ENCODE results near the gene JDP2.
A peak's percentile ranks its signal among the peaks of the same experiment; 100 is the strongest.
"Not testable (repeated sequence)": the region's sequence is repeated elsewhere in the genome, so short reads cannot be mapped to it uniquely, and the experiment has no call there.

JDP2 gene

GRCh38 chr14:75469606-75470237, 41.9 kb downstream of the JDP2 start:
- H4K12ac ChIP-seq (ENCODE audit: low read depth, low read length): no peak overlapping the region
- peaks cover 49 to 54% of the 10 kb centered on the region in 2 experiments for H3K36me3 ChIP-seq (ENCODE audit: control insufficient read depth in 1 of 2, insufficient read depth in 2 of 2, low read length in 2 of 2)
- no peak overlapping the region for H3K4me3 ChIP-seq (ENCODE audit: low read depth, low read length)
- no peaks in the 10 kb centered on the region for H3K27me3 ChIP-seq (ENCODE audit: insufficient read depth, low read length)
- no peak for DNase-seq
- no peak overlapping the region for H3K4me2 ChIP-seq (ENCODE audit: low read length)
- no peak overlapping the region for H2AK5ac ChIP-seq (ENCODE audit: low read length)
- H4K8ac ChIP-seq (ENCODE audit: low read depth, low read length): no peak overlapping the region
- H3K9me3 ChIP-seq (ENCODE audit: insufficient read depth, low read depth, low read length): peaks cover 3% of the 10 kb centered on the region
- no peak overlapping the region for H2BK12ac ChIP-seq (ENCODE audit: low read length)
- H3K18ac ChIP-seq (ENCODE audit: low read length): peak overlapping the region; percentile 12
- no peak overlapping the region for H2AFZ ChIP-seq (ENCODE audit: insufficient read depth, low read length, poor library complexity)
- no peak overlapping the region for H3K14ac ChIP-seq (ENCODE audit: low read length)
- H3K23ac ChIP-seq (ENCODE audit: low read length): no peak overlapping the region
- H4K91ac ChIP-seq (ENCODE audit: low read depth, low read length): no peak overlapping the region
- H3K27ac ChIP-seq (ENCODE audit: low read depth, low read length): no peak overlapping the region
- H3K4ac ChIP-seq (ENCODE audit: low read depth, low read length): no peak overlapping the region
- H2BK120ac ChIP-seq (ENCODE audit: insufficient read depth, low read length, poor library complexity): no peak overlapping the region
- no peaks in the 10 kb centered on the region for H3K79me1 ChIP-seq (ENCODE audit: low read length)
- H3K4me1 ChIP-seq (ENCODE audit: control insufficient read depth in 1 of 2, insufficient read depth in 2 of 2, low read length in 2 of 2): no peaks in the 10 kb centered on the region
- no CpG with 5 or more reads among the region's 25 CpGs for WGBS (ENCODE audit: extremely low coverage, insufficient coverage, insufficient read length)
- no peak overlapping the region for H3K9ac ChIP-seq (ENCODE audit: low read length)
- no peak overlapping the region for H2BK5ac ChIP-seq (ENCODE audit: low read depth, low read length, poor library complexity)
- no peaks in the 10 kb centered on the region for H3K79me2 ChIP-seq (ENCODE audit: control insufficient read depth, insufficient read depth, low read length, poor library complexity)

- Histone ChIP-seq H2BK12ac (ENCODE audit: low read length) (no peak overlapping the region), H3K79me1 (ENCODE audit: low read length) (no peaks in the 10 kb centered on the region), H3K14ac (ENCODE audit: low read length) (no peak overlapping the region), H3K23ac (ENCODE audit: low read length) (no peak overlapping the region), H2BK120ac (ENCODE audit: insufficient read depth, low read length, poor library complexity) (no peak overlapping the region), H4K91ac (ENCODE audit: low read depth, low read length) (no peak overlapping the region), H2AFZ (ENCODE audit: insufficient read depth, low read length, poor library complexity) (no peak overlapping the region), H3K4ac (ENCODE audit: low read depth, low read length) (no peak overlapping the region), H3K4me3 (ENCODE audit: low read depth, low read length) (no peak overlapping the region), H3K4me1 (ENCODE audit: control insufficient read depth in 1 of 2, insufficient read depth in 2 of 2, low read length in 2 of 2) (no peaks in the 10 kb centered on the region), H3K18ac (ENCODE audit: low read length) (no peak overlapping the region), H4K8ac (ENCODE audit: low read depth, low read length) (no peak overlapping the region), H3K36me3 (ENCODE audit: control insufficient read depth in 1 of 2, insufficient read depth in 2 of 2, low read length in 2 of 2) (peaks cover 47 to 53% of the 10 kb centered on the region in 2 experiments), H4K12ac (ENCODE audit: low read depth, low read length) (no peak overlapping the region), H3K27ac (ENCODE audit: low read depth, low read length) (no peak overlapping the region), H3K9ac (ENCODE audit: low read length) (no peak overlapping the region), H2BK5ac (ENCODE audit: low read depth, low read length, poor library complexity) (no peak overlapping the region), H3K27me3 (ENCODE audit: insufficient read depth, low read length) (no peaks in the 10 kb centered on the region), H3K4me2 (ENCODE audit: low read length) (no peak overlapping the region), H3K79me2 (ENCODE audit: control insufficient read depth, insufficient read depth, low read length, poor library complexity) (no peaks in the 10 kb centered on the region), H3K9me3 (ENCODE audit: insufficient read depth, low read depth, low read length) (peaks cover 3% of the 10 kb centered on the region), H2AK5ac (ENCODE audit: low read length) (no peak overlapping the region)
- WGBS (ENCODE audit: extremely low coverage, insufficient coverage, insufficient read length): no CpG with 5 or more reads among the region's 12 CpGs
- no peak for DNase-seq
Observed at GRCh38 chr14:75470238-75470797, 42.5 kb downstream of the JDP2 start.

GRCh38 chr14:75471059-75471458, 43.2 kb downstream of the JDP2 start:
- no peaks in the 10 kb centered on the region for H3K4me1 ChIP-seq (ENCODE audit: control insufficient read depth in 1 of 2, insufficient read depth in 2 of 2, low read length in 2 of 2)
- H3K79me1 ChIP-seq (ENCODE audit: low read length): no peaks in the 10 kb centered on the region
- no peaks in the 10 kb centered on the region for H3K27me3 ChIP-seq (ENCODE audit: insufficient read depth, low read length)
- H2BK120ac ChIP-seq (ENCODE audit: insufficient read depth, low read length, poor library complexity): no peak overlapping the region
- H4K12ac ChIP-seq (ENCODE audit: low read depth, low read length): no peak overlapping the region
- peaks cover 47 to 51% of the 10 kb centered on the region in 2 experiments for H3K36me3 ChIP-seq (ENCODE audit: control insufficient read depth in 1 of 2, insufficient read depth in 2 of 2, low read length in 2 of 2)
- no peak overlapping the region for H2AK5ac ChIP-seq (ENCODE audit: low read length)
- no peak overlapping the region for H3K14ac ChIP-seq (ENCODE audit: low read length)
- no peak for DNase-seq
- no peak overlapping the region for H4K91ac ChIP-seq (ENCODE audit: low read depth, low read length)
- H3K79me2 ChIP-seq (ENCODE audit: control insufficient read depth, insufficient read depth, low read length, poor library complexity): no peaks in the 10 kb centered on the region
- H2AFZ ChIP-seq (ENCODE audit: insufficient read depth, low read length, poor library complexity): no peak overlapping the region
- H3K23ac ChIP-seq (ENCODE audit: low read length): no peak overlapping the region
- H2BK5ac ChIP-seq (ENCODE audit: low read depth, low read length, poor library complexity): no peak overlapping the region
- H3K18ac ChIP-seq (ENCODE audit: low read length): no peak overlapping the region
- no peak overlapping the region for H3K27ac ChIP-seq (ENCODE audit: low read depth, low read length)
- H4K8ac ChIP-seq (ENCODE audit: low read depth, low read length): no peak overlapping the region
- H3K4me2 ChIP-seq (ENCODE audit: low read length): no peak overlapping the region
- H2BK12ac ChIP-seq (ENCODE audit: low read length): no peak overlapping the region
- H3K9me3 ChIP-seq (ENCODE audit: insufficient read depth, low read depth, low read length): peaks cover 3% of the 10 kb centered on the region
- no CpG with 5 or more reads among the region's 5 CpGs for WGBS (ENCODE audit: extremely low coverage, insufficient coverage, insufficient read length)
- H3K4me3 ChIP-seq (ENCODE audit: low read depth, low read length): no peak overlapping the region
- H3K9ac ChIP-seq (ENCODE audit: low read length): no peak overlapping the region
- H3K4ac ChIP-seq (ENCODE audit: low read depth, low read length): no peak overlapping the region

DNA sequence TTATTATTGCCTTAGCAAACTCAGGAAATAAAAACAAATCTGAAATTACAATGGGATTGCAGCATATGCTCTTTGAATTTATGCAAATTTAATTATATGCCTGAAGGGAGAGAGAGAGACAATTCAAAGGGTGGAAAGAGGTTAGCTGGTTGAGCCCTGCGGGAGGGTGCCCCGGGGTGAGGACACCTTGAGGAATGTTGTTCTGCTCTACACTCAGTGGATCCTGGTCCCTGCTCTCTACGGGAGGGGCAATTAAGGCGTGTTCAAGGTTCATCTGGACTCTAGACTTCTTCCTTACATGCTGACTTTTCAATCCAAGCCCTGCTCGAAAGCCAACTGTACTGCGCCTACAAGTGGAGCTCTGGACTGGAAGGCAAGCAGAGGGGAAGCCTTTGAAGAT, 46.3 kb downstream of the JDP2 start:
- H3K18ac ChIP-seq (ENCODE audit: low read length); H3K23ac ChIP-seq (ENCODE audit: low read length); H3K14ac ChIP-seq (ENCODE audit: low read length); H4K8ac ChIP-seq (ENCODE audit: low read depth, low read length); H3K9ac ChIP-seq (ENCODE audit: low read length); H2BK12ac ChIP-seq (ENCODE audit: low read length); H3K4me3 ChIP-seq (ENCODE audit: low read depth, low read length); H3K79me1 ChIP-seq (ENCODE audit: low read length); H3K27me3 ChIP-seq (ENCODE audit: insufficient read depth, low read length); H3K4ac ChIP-seq (ENCODE audit: low read depth, low read length); H3K4me1 ChIP-seq (ENCODE audit: control insufficient read depth in 1 of 2, insufficient read depth in 2 of 2, low read length in 2 of 2); H3K4me2 ChIP-seq (ENCODE audit: low read length); H2BK5ac ChIP-seq (ENCODE audit: low read depth, low read length, poor library complexity); H3K79me2 ChIP-seq (ENCODE audit: control insufficient read depth, insufficient read depth, low read length, poor library complexity); H4K12ac ChIP-seq (ENCODE audit: low read depth, low read length); H2BK120ac ChIP-seq (ENCODE audit: insufficient read depth, low read length, poor library complexity); H3K27ac ChIP-seq (ENCODE audit: low read depth, low read length); H2AK5ac ChIP-seq (ENCODE audit: low read length); H4K91ac ChIP-seq (ENCODE audit: low read depth, low read length); H3K9me3 ChIP-seq (ENCODE audit: insufficient read depth, low read depth, low read length); H2AFZ ChIP-seq (ENCODE audit: insufficient read depth, low read length, poor library complexity): not testable (repeated sequence)
- no CpG with 5 or more reads among the region's 6 CpGs for WGBS (ENCODE audit: extremely low coverage, insufficient coverage, insufficient read length)
- peak; percentile 84 for DNase-seq
- H3K36me3 ChIP-seq (ENCODE audit: control insufficient read depth in 1 of 2, insufficient read depth in 2 of 2, low read length in 2 of 2): peaks cover 33 to 42% of the 10 kb centered on the region in 2 experiments

Measured in trophoblast cell (in vitro differentiated cells and primary cell).